HG03175 (cell line): ENCODE data around the gene SLC7A4.
"Not testable (repeated sequence)": the region's sequence is repeated elsewhere in the genome, so short reads cannot be mapped to it uniquely, and the experiment has no call there.

Experiments
- ATAC-seq: cut with Tn5 transposase; IDR thresholded peaks from one replicate; pipeline ENCODE4 v1.9.1; 2021; ENCODE audit warnings: mild to moderate bottlenecking, moderate library complexity; ENCODE audit not compliant: unreplicated experiment

SLC7A4 gene

GRCh38 chr22:21043860-21044535, 11.6 kb upstream of the SLC7A4 start:
- no peak for ATAC-seq

DNA sequence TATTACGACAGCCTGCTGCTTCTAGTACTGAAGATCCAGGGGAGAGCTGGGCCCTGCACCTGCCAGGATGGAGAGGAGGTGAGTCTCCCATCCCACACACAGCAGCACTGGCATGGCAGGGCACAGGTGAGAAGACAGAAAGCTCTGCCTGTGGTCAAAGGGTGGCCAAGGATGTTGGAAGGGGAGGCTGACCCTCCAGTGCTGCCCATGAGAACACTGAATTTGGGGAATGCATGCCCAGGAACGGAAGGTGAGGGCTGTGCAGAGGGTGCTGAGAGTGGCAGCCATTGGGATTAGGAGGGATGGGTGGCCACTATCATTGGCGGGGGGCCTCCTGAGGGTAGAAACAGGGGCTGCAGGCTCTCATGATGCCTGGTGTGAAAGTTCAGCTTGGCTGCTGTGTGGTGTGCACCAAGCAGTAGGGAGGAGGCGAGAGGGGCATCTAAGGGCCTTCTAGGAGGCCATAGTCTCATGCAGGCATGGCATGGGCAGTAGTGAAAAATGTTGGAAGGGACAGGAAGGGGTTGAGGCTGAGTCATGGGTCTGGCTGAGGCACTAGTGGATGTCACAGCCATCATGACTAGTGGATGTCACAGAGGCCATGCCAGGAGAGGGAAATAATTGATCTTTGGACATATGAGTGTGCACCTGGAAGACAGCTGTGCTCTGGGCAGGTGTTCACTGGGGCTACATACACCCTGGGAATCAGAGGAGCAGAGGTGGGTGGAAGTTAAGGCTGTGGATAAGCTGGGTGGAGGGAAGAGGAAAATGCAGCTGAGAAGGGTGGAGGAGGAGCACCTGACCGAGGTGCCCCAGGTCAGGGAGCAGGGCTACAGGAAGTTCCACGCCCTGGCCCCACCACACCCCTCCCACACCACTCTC, 10.9 kb upstream of the SLC7A4 start:
- ATAC-seq: no peak

GRCh38 chr22:21041937-21042336, 9.6 kb upstream of the SLC7A4 start:
- no peak for ATAC-seq

GRCh38 chr22:21039158-21039557, 6.8 kb upstream of the SLC7A4 start:
- ATAC-seq: not testable (repeated sequence)

DNA sequence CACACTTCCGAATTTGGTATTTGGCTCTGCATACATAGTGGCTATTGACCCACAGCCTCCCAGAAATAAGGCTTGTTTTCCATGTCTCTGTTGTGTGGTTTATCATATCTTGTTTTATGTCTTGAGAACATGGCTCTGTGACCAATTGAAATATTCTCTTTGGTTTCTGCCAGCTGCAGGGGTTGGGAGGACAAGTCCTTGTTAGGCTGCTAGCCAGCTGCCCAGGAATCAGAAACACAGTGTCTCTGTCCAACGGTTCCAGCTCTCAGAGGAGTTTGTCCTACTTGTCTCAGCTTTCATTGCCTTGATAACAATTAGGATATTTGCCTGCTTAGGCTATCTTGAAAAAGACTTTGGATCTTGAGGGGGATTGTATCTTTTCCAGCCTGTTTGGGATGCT, 6.0 kb upstream of the SLC7A4 start:
- no peak for ATAC-seq

DNA sequence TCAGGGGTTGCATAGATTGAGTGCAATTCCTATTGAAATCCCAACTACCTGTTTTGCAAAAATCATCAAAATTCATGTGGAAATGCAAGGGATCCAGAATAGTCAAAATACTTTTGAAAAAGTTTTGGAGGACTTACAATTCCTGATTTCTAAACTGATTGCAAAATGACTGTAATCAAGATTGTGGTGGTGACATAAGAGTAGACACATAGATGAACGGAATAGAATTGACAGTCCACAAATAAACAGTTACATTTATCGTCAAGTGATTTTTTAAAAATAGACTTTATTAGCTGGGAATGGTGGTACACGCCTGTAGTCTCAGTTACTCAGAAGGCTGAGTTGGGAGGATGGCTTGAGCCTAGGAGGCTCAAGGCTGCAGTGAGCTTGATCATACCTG, 2.6 kb upstream of the SLC7A4 start:
- ATAC-seq: no peak

DNA sequence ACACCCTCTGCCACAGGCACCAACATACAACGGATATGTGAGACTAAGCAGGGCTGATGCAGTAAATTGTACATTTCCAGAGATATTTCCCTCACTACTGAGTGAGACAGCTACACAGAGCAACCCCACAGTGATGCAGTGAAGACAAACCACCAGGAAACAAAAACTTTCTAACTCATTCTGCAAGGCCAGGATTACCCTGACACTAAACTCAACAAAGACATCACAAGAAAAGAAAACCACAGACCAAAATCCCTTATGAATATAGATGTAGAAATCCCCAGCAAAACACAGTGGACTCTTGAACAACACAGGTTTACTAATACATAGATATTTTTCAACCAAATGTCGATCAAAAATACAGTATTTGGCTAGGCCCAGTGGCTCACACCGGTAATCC, 1.5 kb upstream of the SLC7A4 start:
- ATAC-seq: no peak

- ATAC-seq: no peak
Measured at GRCh38 chr22:21032868-21033688, 717 bp upstream of the SLC7A4 start.

GRCh38 chr22:21031545-21032036, 770 bp downstream of the SLC7A4 start:
- ATAC-seq: no peak

DNA sequence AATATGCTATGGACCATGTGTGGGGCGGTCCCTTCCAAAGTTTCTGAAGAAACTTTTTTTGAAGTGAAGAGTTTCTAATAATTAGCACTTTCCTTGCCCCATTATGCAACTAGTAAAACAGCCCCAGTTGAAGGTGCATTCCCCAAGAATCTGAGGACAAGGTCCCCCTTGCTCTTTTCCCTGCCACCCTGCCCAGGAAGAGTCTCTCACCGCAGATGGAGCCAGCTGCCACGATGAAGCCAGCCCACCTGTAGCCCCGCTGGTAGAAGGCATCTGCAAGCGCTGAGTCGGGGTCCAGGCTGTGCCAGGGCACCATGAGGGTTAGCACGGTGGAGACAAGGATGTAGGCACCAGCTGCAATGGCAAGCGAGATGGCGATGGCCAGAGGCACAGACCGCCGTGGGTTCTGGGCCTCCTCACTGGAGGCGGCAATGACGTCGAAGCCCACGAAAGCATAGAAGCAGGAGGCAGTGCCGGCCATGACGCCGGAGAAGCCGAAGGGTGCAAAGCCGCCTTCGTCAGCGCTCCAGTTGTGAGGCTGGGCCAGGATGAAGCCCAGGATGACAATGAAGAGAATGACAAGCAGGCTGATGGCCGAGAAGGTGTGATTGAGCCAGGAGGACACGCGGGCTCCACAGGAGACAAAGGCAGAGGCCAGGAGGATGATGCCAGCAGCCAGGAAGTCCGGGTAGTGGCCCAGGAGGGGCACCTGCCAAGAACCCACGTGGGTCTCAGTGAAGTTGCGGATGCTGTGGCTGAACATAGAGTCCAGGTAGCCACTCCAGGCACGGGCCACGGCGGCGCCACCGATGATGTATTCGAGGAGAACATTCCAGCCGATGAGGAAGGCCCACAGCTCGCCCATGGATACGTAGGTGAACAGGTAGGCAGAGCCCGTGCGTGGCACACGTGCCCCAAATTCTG, 1.5 kb downstream of the SLC7A4 start:
- no peak for ATAC-seq

- no peak for ATAC-seq
Measured at GRCh38 chr22:21030032-21030431, 2.3 kb downstream of the SLC7A4 start.

DNA sequence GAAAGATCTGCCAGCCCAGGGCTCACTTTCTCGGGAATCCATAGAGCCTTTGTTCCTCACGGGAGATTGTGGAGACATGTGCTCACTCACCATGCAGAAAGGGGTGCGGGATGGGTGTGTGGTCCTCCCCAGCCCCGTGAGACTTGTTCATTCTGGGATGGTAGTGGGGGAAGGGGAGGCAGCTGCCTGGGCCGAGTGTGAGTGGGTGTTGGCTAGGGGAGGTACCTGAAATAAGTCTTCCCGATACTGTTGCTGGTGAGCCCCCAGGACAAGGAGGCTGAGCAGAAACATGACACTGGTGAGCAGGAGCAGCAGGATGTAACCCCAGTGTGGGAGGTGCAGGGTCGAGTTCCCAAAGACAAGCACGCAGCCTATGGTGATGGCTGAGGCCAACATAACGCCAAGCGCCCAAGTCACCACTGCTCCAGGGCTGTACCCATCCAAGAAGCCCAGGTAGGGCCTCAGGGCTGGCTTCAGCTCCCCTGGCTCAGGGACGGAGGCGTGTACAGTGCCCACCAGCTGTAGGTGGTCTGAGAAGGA, 2.8 kb downstream of the SLC7A4 start:
- no peak for ATAC-seq

DNA sequence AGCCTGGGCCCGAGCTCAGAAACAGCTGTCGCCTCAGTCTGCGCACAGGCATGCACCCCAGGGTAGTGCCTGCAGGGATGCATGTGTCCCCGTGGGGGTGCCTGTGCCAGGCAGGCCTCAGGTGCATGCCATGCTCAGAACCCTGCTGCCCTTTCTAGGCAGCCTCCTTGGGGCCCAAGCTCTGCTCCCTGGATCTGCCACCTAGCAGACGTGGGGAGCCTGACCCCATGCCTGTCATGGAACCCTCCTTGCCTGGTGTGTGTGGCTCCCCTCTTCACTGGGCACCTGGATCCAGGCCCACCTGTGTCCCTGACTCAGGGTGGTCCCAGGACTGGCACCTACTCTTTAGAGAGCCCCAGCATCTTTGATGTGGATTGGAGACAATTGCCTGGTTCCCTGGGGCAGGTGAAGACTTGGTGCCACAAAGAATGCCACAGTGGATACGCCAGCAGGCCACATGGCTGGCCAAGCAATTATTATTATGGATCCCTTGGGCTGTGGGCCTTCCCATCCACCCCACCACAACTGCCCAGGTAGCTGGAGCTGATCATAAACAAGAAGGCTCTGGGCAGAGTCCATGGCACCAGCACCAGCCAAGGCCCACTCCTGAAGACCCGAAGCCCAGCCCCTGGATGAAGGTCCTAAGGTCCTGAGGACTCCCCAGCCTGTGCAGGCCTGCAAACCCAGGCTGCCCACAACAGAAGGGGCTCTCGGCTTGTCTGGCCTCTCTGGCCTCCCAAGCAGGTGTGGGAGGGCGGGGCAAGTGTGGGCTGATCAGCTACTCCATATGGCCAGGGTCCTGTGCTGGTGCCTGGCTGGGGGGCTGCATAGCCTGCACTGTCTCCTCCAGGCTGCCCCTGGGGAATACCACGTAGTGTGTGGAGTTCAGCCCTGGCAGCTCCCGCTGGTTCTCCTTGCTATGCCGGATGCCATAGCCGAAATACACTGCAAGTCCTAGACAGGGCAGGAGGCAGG, 3.8 kb downstream of the SLC7A4 start:
- ATAC-seq: no peak

- ATAC-seq: no peak
Measured at GRCh38 chr22:21026783-21027692, 5.3 kb downstream of the SLC7A4 start.

- ATAC-seq: no peak
Measured at GRCh38 chr22:21025763-21026755, 6.3 kb downstream of the SLC7A4 start.

GRCh38 chr22:21025266-21025665, 7.1 kb downstream of the SLC7A4 start:
- ATAC-seq: no peak
